Pancreas (tissue), 10 donors: ENCODE measurements around the gene RIF1. TPM values are rescaled to one million over a fixed set of nuclear protein-coding genes. Genes with fewer than 3 reads are reported as not detected.

Experiments
- ATAC-seq, 4 donors: fragments of 200-7000 bp; cut with Tn5 transposase; one replicate each; pipeline versions ENCODE4 v1.8.0 to v1.9.1; 2020; ENCODE audit warnings: mild to moderate bottlenecking in 4 of 4, moderate library complexity in 4 of 4
- DNase-seq, 6 donors: peaks; one replicate each; pipeline ENCODE4 v3.0.0-alpha.2; 2020
- FAIRE-seq: peaks from 2 replicates; lab custom pipeline; 2012; peaks lifted over from hg19 to GRCh38; lab: Jason Lieb, UNC
- H3K27ac ChIP-seq, 4 donors: fragments of 200-600 bp; sonication (generic); 1 replicate in 3 of 4; 2 replicates in 1 of 4; pipeline versions ENCODE4 v1.5.0 to v1.8.0; 2020
- H3K27me3 ChIP-seq, 4 donors: fragments of 200-600 bp; one replicate each; pipeline ENCODE4 v1.8.0; 2021
- H3K36me3 ChIP-seq, 3 donors: fragments of 200-600 bp; sonication (generic) in 1 of 3; one replicate each; pipeline versions ENCODE4 v1.5.0 to v1.8.0; 2020 to 2021
- H3K4me1 ChIP-seq, 3 donors: fragments of 200-600 bp; one replicate each; pipeline ENCODE4 v1.8.0; 2021
- H3K4me3 ChIP-seq, 4 donors: fragments of 200-600 bp; sonication (generic) in 2 of 4; one replicate each; pipeline versions ENCODE4 v1.5.0 to v1.8.0; 2020 to 2021
- H3K9me3 ChIP-seq, 4 donors: fragments of 200-600 bp; one replicate each; pipeline ENCODE4 v1.8.0; 2021
- WGBS, 2 donors: extraction: QIAGEN DNeasy Blood & Tissue Kit; methylation state at CpG; one replicate each; pipeline ENCODE4 v1.1.7; 2013; 5-methylcytosine and 5-hydroxymethylcytosine counted together
- intact Hi-C, 3 donors: fragments of 100-400 bp; cut with DNase I; formaldehyde crosslinking; loops; one replicate each; pipeline versions ENCODE4 v1.11.1 to v1.14.2; 2022
- polyA plus RNA-seq, 2 donors: library from polyadenylated mRNA; stranded (reverse); fragments of 200-250 nt; gene quantifications; one replicate each; pipeline ENCODE4 v1.2.3, GENCODE V29; 2013
- total RNA-seq, 6 donors: library from RNA; stranded (reverse); fragmentation: NEBNext Ultra II Directional in 4 of 6; extraction: Animal tissue kit (Norgen Biotek cat#: 25700) in 4 of 6; gene quantifications; one replicate each; pipeline versions ENCODE4 v1.2.1 to v1.2.4, GENCODE V29; 2021 to 2023
- TF ChIP-seq, protein P1 (sequence below), 4 donors: fragments of 200-600 bp; sonication (generic) in 3 of 4; IDR thresholded peaks; one replicate each; pipeline versions ENCODE4 v1.5.0 to v1.8.0; 2021; ENCODE audit warnings: antibody characterized with exemption in 4 of 4
- donor health status: healthy with polysubstance abuse.
- donor health status: DM: no; HTN: no; CAD: no; lungs with moderate emphysema.
- donor health status: DM: no; HTN: no; CAD: no.
- donor health status: control.
- donor health status: control.
- donor health status: Bipolar disorder and iron deficiency.
- donor health status: DM: yes; HTN: yes; CAD: no.
- donor health status: DM: no; HTN: no; CAD: no.
- donor health status: DM: no; HTN: no; CAD: no.
- donor health status: DM: yes; HTN: yes; CAD: no.

Gene RIF1
- total and polyA plus RNA-seq, 8 donors, result 2.6 to 21.6 (median 17.0) TPM

DNA sequence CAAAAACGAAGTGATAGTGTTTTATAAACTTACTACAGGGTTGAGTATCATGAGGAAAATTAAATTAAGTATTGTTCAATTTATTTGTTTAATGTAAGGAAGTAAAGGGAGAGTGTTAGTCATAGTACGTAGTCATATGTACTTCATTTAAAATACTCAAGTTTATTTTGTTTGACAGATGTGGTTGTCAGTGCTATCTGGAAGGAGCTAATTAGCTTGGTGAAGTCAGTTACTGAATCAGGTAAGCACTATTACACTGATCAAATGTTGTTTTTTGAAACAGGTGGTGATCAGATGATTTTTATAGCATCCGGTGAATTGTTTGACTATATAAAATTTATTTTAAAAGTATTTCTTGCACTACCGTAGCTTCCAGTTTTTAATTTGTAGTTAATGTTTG, 28.8 kb downstream of the RIF1 start:
- 78 to 82% methylated on average over 4 of the region's 4 CpGs for WGBS, 2 donors
- Histone ChIP-seq H3K9me3 (no peaks in the 10 kb centered on the region), H3K27ac (no peak overlapping the region), H3K27me3 (no peaks in the 10 kb centered on the region), H3K36me3 (peaks cover 0 to 56% (median 11%) of the 10 kb centered on the region in 3 donors), H3K4me3 (no peak overlapping the region), H3K4me1 (no peaks in the 10 kb centered on the region)
- peak; percentile 47 for FAIRE-seq
- ATAC-seq, result no peak
- intact Hi-C loops, result no loop called here
- TF ChIP-seq, protein P1, sequence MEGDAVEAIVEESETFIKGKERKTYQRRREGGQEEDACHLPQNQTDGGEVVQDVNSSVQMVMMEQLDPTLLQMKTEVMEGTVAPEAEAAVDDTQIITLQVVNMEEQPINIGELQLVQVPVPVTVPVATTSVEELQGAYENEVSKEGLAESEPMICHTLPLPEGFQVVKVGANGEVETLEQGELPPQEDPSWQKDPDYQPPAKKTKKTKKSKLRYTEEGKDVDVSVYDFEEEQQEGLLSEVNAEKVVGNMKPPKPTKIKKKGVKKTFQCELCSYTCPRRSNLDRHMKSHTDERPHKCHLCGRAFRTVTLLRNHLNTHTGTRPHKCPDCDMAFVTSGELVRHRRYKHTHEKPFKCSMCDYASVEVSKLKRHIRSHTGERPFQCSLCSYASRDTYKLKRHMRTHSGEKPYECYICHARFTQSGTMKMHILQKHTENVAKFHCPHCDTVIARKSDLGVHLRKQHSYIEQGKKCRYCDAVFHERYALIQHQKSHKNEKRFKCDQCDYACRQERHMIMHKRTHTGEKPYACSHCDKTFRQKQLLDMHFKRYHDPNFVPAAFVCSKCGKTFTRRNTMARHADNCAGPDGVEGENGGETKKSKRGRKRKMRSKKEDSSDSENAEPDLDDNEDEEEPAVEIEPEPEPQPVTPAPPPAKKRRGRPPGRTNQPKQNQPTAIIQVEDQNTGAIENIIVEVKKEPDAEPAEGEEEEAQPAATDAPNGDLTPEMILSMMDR (IDR thresholded peaks at IDR 0.05), result no peak
- DNase-seq, result no peak

DNA sequence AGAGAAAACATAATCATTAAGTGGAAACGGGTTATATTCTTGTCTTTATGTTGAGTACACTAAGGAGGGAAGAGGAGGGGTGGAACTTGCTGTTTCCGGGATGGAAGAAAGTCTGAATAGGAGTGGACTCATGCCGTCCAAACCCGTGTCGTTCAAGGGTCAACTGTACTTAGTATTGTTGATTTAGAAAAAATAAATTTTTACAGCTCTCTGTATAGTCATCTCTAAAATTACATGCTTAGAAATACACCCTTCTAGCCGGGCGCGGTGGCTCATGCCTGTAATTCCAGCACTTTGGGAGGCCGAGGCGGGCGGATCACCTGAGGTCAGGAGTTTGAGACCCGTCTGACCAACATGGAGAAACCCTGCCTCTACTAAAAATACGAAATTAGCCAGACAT, 29.4 kb downstream of the RIF1 start:
- H3K9me3 ChIP-seq, result no peaks in the 10 kb centered on the region
- H3K36me3 ChIP-seq, result peaks cover 0 to 56% (median 11%) of the 10 kb centered on the region in 3 donors
- TF ChIP-seq, protein P1 (IDR thresholded peaks at IDR 0.05), result no peak
- H3K27ac ChIP-seq, result no peak overlapping the region
- intact Hi-C loops, result no loop called here
- DNase-seq (no peak), FAIRE-seq (no peak), ATAC-seq (no peak)
- H3K4me3 ChIP-seq, result no peak overlapping the region
- 94 to 96% methylated on average over 13 of the region's 13 CpGs for WGBS, 2 donors
- H3K4me1 ChIP-seq, result no peaks in the 10 kb centered on the region
- H3K27me3 ChIP-seq, result no peaks in the 10 kb centered on the region

DNA sequence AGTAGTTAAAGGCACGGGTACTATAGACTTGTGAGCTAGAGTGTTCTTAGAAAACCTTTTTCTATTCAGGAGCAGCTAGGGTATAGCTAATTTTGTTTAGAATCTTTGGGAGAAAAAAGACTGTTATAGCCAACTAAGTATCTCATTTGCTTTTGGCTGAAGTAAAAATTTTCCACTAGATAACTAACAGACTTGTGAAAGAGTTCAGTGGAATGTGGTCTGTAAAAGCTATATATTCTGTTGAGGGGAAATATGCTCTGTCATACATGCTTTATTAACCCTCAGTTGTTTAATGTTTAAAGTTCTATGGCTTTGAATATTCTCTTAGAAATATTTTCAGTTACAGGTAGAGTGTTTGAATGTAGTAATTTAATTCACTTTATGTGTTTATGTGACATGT, 49.7 kb downstream of the RIF1 start:
- TF ChIP-seq, protein P1 (IDR thresholded peaks at IDR 0.05), result no peak
- H3K4me1 ChIP-seq, result no peaks in the 10 kb centered on the region
- FAIRE-seq (no peak), DNase-seq (no peak), ATAC-seq (no peak)
- H3K27me3 ChIP-seq, result no peaks in the 10 kb centered on the region
- H3K4me3 ChIP-seq, result no peak overlapping the region
- WGBS, 2 donors, result 57 to 89% methylated on average over 1 of the region's 1 CpG
- H3K9me3 ChIP-seq, result no peaks in the 10 kb centered on the region
- no peak overlapping the region for H3K27ac ChIP-seq
- H3K36me3 ChIP-seq, result peaks cover 0 to 37% (median 26%) of the 10 kb centered on the region in 3 donors
- intact Hi-C loops, result no loop called here

DNA sequence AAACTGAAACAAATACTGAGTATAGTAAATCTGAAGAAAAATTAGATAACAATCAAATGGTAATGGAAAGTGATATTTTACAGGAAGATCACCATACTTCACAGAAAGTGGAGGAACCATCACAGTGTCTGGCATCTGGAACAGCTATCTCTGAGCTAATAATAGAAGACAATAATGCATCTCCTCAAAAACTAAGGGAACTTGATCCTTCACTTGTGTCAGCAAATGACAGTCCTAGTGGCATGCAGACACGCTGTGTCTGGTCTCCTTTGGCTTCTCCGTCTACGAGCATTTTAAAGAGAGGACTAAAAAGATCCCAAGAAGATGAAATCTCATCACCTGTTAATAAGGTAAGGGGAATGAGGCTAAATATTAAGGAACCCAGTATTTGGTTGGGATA, 56.1 kb downstream of the RIF1 start:
- Histone ChIP-seq H3K4me3 (no peak overlapping the region), H3K36me3 (peaks cover 0 to 37% (median 37%) of the 10 kb centered on the region in 3 donors), H3K27ac (no peak overlapping the region), H3K4me1 (no peaks in the 10 kb centered on the region), H3K9me3 (no peaks in the 10 kb centered on the region), H3K27me3 (no peaks in the 10 kb centered on the region)
- DNase-seq (no peak), FAIRE-seq (no peak), ATAC-seq (no peak)
- TF ChIP-seq, protein P1 (IDR thresholded peaks at IDR 0.05), result no peak
- intact Hi-C loops, result no loop called here
- 95 to 100% methylated on average over 3 of the region's 3 CpGs for WGBS, 2 donors

DNA sequence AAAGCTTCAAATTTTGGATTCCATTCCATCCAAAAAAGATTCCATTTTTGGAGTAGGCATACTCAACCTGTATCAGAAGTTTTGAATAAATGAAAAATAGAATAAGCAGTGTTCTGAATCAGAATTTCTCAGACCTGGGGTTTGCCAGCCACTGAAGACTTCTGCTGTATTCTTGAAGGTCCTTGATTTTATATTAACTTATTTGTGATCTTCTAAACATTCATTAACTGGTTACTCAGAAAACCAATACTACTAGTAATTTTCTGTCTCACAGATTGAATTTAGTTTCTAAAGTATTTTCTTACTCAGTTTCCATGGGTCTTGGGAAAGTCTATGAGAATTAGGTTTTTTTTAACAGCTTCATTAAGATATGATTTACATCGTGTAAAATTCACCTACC, 60.9 kb downstream of the RIF1 start:
- DNase-seq, result no peak

More for the DNA sequence above, 60.9 kb downstream of the RIF1 start:
- no peak overlapping the region for H3K27ac ChIP-seq
- intact Hi-C loops, result no loop called here
- H3K27me3 ChIP-seq, result no peaks in the 10 kb centered on the region
- TF ChIP-seq, protein P1 (IDR thresholded peaks at IDR 0.05), result no peak
- H3K4me1 ChIP-seq, result no peaks in the 10 kb centered on the region
- ATAC-seq, result no peak
- H3K36me3 ChIP-seq, result peaks cover 4 to 49% (median 11%) of the 10 kb centered on the region in 3 donors
- no peak for FAIRE-seq
- no peak overlapping the region for H3K4me3 ChIP-seq
- 98 to 100% methylated on average over 1 of the region's 1 CpG for WGBS, 2 donors
- H3K9me3 ChIP-seq, result no peaks in the 10 kb centered on the region
